Stimulated activated CD4-positive, alpha-beta T cell treated with anti-CD3 and anti-CD28 coated beads, Interleukin-15, amount 100 ng/mL, for 24 hours (primary cell): ENCODE results near the gene RABIF.
"Not testable (repeated sequence)": the region's sequence is repeated elsewhere in the genome, so short reads cannot be mapped to it uniquely, and the experiment has no call there.

Experiments
- DNase-seq: peaks from one replicate; pipeline ENCODE4 v3.0.0-alpha.2; 2020

Gene RABIF

GRCh38 chr1:202888531-202889360 lies at the start of gene RABIF:
Gene RABIF (minus strand): TSS chr1:202889149. CDS start chr1:202889098, 51 bp downstream.
- peak; percentile 98 for DNase-seq

GRCh38 chr1:202938287-202938925 lies 49.5 kb upstream of the RABIF start:
- no peak for DNase-seq

- not testable (repeated sequence) for DNase-seq
These were observed 47.5 kb upstream of the RABIF start for GRCh38 chr1:202936409-202936808.

- no peak for DNase-seq
These were observed 46.9 kb upstream of the RABIF start for GRCh38 chr1:202935844-202936243.

GRCh38 chr1:202934755-202935154 lies 45.8 kb upstream of the RABIF start:
- DNase-seq, result no peak

GRCh38 chr1:202932476-202932875 lies 43.5 kb upstream of the RABIF start:
- DNase-seq, result no peak

GRCh38 chr1:202926581-202927491 lies 37.9 kb upstream of the RABIF start, which contains the start of gene KLHL12:
Gene KLHL12 (minus strand): TSS chr1:202927234. CDS start chr1:202925162, 2,072 bp downstream.
- peak; percentile 97 for DNase-seq

GRCh38 chr1:202923533-202923932 lies 34.6 kb upstream of the RABIF start:
- no peak for DNase-seq

GRCh38 chr1:202919615-202920014 lies 30.7 kb upstream of the RABIF start:
- DNase-seq, result no peak

GRCh38 chr1:202915146-202915545 lies 26.2 kb upstream of the RABIF start:
- no peak for DNase-seq

GRCh38 chr1:202912476-202912875 lies 23.5 kb upstream of the RABIF start:
- not testable (repeated sequence) for DNase-seq

- no peak for DNase-seq
These were observed 20.5 kb upstream of the RABIF start for GRCh38 chr1:202909494-202909893.

GRCh38 chr1:202908998-202909397 lies 20.0 kb upstream of the RABIF start:
- DNase-seq, result no peak

GRCh38 chr1:202905331-202905730 lies 16.4 kb upstream of the RABIF start:
- no peak for DNase-seq

GRCh38 chr1:202903808-202904207 lies 14.9 kb upstream of the RABIF start:
- not testable (repeated sequence) for DNase-seq

- DNase-seq, result no peak
These were observed 12.6 kb upstream of the RABIF start for GRCh38 chr1:202901555-202901954.

GRCh38 chr1:202892501-202892900 lies 3.6 kb upstream of the RABIF start:
- no peak for DNase-seq

GRCh38 chr1:202890392-202890791 lies 1.4 kb upstream of the RABIF start:
- no peak for DNase-seq

GRCh38 chr1:202888221-202888530 lies 773 bp downstream of the RABIF start:
- no peak for DNase-seq

- no peak for DNase-seq
These were observed 7.9 kb downstream of the RABIF start for GRCh38 chr1:202880961-202881460.

- DNase-seq, result no peak
These were observed 8.9 kb downstream of the RABIF start for GRCh38 chr1:202880062-202880461.

GRCh38 chr1:202879128-202879527 lies 9.8 kb downstream of the RABIF start:
- DNase-seq, result no peak

GRCh38 chr1:202873026-202873425 lies 15.9 kb downstream of the RABIF start:
- no peak for DNase-seq
